Mammary epithelial cell (primary cell): ENCODE data around the gene GYS2.

Experiments
- EZH2 ChIP-seq: IDR thresholded peaks from 2 replicates; pipeline ENCODE4 v1.6.1; 2012; ENCODE audit warnings: low read length, inconsistent platforms, borderline replicate concordance
- TF ChIP-seq, protein P1 (sequence below), 2 donors: IDR thresholded peaks in 1 of 2; conservative IDR thresholded peaks in 1 of 2; 2 replicates each; pipeline ENCODE4 v1.5.1; 2011 to 2012; ENCODE audit warnings: inconsistent platforms in 2 of 2, low read length in 2 of 2, mild to moderate bottlenecking in 2 of 2, control low read depth in 1 of 2, low read depth in 1 of 2; ENCODE audit not compliant: insufficient read depth in 1 of 2; ENCODE audit errors: extremely low read depth in 1 of 2

DNA sequence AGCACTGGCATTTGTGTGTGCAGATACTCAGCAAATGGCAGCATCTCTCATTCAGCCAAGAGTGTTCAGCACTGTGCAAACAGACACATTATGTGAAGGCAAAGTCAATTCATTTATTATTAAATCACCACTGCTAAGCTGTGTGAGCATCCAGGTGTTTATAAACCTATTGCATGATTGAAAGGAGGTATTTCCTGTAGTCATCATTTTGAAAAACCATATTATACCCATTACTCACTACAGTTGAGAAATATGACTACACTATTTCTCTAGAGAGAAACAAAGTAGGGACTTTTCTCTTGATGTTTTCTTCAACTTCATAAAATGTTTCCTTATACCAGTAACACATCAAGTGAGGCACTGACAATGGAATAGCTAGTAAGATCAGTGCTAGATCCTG lies 64.8 kb downstream of the GYS2 start:
- TF ChIP-seq, protein P1, sequence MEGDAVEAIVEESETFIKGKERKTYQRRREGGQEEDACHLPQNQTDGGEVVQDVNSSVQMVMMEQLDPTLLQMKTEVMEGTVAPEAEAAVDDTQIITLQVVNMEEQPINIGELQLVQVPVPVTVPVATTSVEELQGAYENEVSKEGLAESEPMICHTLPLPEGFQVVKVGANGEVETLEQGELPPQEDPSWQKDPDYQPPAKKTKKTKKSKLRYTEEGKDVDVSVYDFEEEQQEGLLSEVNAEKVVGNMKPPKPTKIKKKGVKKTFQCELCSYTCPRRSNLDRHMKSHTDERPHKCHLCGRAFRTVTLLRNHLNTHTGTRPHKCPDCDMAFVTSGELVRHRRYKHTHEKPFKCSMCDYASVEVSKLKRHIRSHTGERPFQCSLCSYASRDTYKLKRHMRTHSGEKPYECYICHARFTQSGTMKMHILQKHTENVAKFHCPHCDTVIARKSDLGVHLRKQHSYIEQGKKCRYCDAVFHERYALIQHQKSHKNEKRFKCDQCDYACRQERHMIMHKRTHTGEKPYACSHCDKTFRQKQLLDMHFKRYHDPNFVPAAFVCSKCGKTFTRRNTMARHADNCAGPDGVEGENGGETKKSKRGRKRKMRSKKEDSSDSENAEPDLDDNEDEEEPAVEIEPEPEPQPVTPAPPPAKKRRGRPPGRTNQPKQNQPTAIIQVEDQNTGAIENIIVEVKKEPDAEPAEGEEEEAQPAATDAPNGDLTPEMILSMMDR (conservative IDR thresholded peaks at IDR 0.05 in 1 of 2, IDR thresholded peaks at IDR 0.05 in 1 of 2; ENCODE audit: extremely low read depth in 1 of 2, insufficient read depth in 1 of 2, low read depth in 1 of 2, low read length in 2 of 2) = no peak
- TF ChIP-seq EZH2 = no peak
